HuH-7 (cell line): ENCODE measurements around the gene VAT1L.

ENCODE experiments used
- DNase-seq: peaks from one replicate; pipeline ENCODE4 v3.0.0; 2011; ENCODE audit warnings: low spot score

VAT1L gene

GRCh38 chr16:77869997-77870813 lies 81.8 kb downstream of the VAT1L start:
- no peak for DNase-seq

- no peak for DNase-seq
Measured at GRCh38 chr16:77871932-77872331, 83.6 kb downstream of the VAT1L start.

- DNase-seq: no peak
Measured at GRCh38 chr16:77873066-77873465, 84.7 kb downstream of the VAT1L start.

- no peak for DNase-seq
Measured at GRCh38 chr16:77874347-77874746, 86.0 kb downstream of the VAT1L start.

GRCh38 chr16:77876776-77877175 lies 88.4 kb downstream of the VAT1L start:
- DNase-seq: no peak

GRCh38 chr16:77877712-77878347 lies 89.5 kb downstream of the VAT1L start:
- no peak for DNase-seq

- DNase-seq: no peak
Measured at GRCh38 chr16:77881355-77882030, 93.1 kb downstream of the VAT1L start.

GRCh38 chr16:77882358-77882757 lies 94.0 kb downstream of the VAT1L start:
- DNase-seq: no peak

GRCh38 chr16:77885571-77886295 lies 97.4 kb downstream of the VAT1L start:
- DNase-seq: no peak

GRCh38 chr16:77888871-77889270 lies 100.5 kb downstream of the VAT1L start:
- DNase-seq: no peak

GRCh38 chr16:77890075-77890474 lies 101.7 kb downstream of the VAT1L start:
- no peak for DNase-seq

- no peak for DNase-seq
Measured at GRCh38 chr16:77894162-77894561, 105.8 kb downstream of the VAT1L start.

- no peak for DNase-seq
Measured at GRCh38 chr16:77895962-77896361, 107.6 kb downstream of the VAT1L start.

GRCh38 chr16:77896415-77897128 lies 108.2 kb downstream of the VAT1L start:
- no peak for DNase-seq

GRCh38 chr16:77897129-77897437 lies 108.7 kb downstream of the VAT1L start:
- no peak for DNase-seq

- no peak for DNase-seq
Measured at GRCh38 chr16:77897831-77898605, 109.7 kb downstream of the VAT1L start.

- no peak for DNase-seq
Measured at GRCh38 chr16:77898671-77899211, 110.4 kb downstream of the VAT1L start.

- DNase-seq: no peak
Measured at GRCh38 chr16:77899416-77899815, 111.1 kb downstream of the VAT1L start.

- DNase-seq: no peak
Measured at GRCh38 chr16:77905374-77905920, 117.1 kb downstream of the VAT1L start.

GRCh38 chr16:77910021-77910420 lies 121.7 kb downstream of the VAT1L start:
- no peak for DNase-seq

- DNase-seq: no peak
Measured at GRCh38 chr16:77912617-77913016, 124.3 kb downstream of the VAT1L start.
